Stimulated activated naive CD4-positive, alpha-beta T cell treated with Interleukin-2 at 50 U/mL for 16 hours (primary cell): ENCODE data around the gene LUM.

Source experiments
- DNase-seq: peaks from one replicate; lab custom pipeline; 2025; lab: John Stamatoyannopoulos, UW

The LUM gene

GRCh38 chr12:91074154-91074709, 37.1 kb downstream of the LUM start:
- DNase-seq, result no peak

DNA sequence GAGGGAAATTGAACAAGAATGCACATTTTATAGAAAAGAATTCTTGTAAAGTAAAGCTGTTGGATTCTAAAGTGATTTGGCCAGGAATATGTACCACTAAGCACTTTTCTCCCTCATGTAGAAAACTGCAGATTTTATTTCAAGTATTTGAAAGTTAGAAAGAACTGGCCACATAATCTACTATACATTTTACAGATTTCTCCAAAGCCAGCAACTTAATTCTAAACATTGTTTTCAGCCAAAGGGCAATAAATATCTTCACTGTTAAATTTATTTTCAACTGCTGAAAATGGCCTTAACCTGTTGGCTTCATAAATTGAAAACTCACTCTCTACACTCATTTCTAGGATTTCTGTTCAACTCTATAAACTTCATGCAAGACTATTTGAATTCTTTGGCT, 37.9 kb downstream of the LUM start:
- no peak for DNase-seq

- no peak for DNase-seq
Measured at GRCh38 chr12:91072931-91073330, 38.4 kb downstream of the LUM start.

GRCh38 chr12:91070936-91071335, 40.4 kb downstream of the LUM start:
- no peak for DNase-seq

GRCh38 chr12:91065396-91065795, 45.9 kb downstream of the LUM start:
- DNase-seq, result no peak

DNA sequence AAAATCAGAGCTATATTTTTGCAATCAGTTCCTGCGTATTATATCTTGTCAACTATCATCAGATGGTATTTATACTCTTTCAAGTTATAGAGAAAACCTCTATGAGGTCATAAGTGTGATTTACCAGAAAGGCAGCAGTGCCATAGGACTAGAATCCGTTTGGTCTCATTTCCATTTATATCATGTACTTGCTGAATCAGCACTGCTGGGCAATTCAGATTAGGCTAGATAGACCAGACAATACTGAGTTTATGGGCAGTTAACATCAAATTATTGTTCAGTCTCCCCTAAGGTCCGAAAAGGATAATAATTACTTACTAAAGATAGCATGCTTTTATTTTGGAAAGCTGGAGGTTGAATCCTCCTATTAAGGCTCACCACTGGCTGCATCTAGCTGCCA, 46.7 kb downstream of the LUM start:
- no peak for DNase-seq

- no peak for DNase-seq
Measured at GRCh38 chr12:91061091-91061490, 50.2 kb downstream of the LUM start.

- no peak for DNase-seq
Measured at GRCh38 chr12:91059211-91059610, 52.1 kb downstream of the LUM start.

GRCh38 chr12:91058786-91059185, 52.5 kb downstream of the LUM start:
- no peak for DNase-seq

GRCh38 chr12:91057368-91058165, 53.7 kb downstream of the LUM start, which contains the start of gene KERA:
KERA (minus strand) TSS chr12:91058024; CDS start chr12:91056281, 1,743 bp downstream.
- DNase-seq, result no peak

DNA sequence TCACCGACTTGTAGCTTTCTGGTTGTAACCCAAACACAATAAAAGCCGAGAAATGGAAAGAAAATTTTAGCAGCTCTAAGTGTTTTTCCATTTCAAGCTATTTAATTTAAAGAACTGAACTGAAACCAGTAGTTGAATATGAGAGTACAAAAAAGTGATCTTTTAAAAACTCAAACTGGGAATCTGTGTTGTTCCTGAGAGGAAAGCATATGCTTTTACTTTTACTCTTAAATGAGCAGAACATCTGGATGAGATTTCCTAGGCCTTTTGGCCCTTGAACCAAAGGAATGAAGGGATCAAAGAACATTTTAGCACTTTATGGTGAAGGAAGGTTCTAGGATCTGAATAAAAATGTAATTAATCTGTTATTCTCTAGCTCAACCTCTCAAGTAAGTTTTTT, 54.8 kb downstream of the LUM start:
- DNase-seq, result no peak

DNA sequence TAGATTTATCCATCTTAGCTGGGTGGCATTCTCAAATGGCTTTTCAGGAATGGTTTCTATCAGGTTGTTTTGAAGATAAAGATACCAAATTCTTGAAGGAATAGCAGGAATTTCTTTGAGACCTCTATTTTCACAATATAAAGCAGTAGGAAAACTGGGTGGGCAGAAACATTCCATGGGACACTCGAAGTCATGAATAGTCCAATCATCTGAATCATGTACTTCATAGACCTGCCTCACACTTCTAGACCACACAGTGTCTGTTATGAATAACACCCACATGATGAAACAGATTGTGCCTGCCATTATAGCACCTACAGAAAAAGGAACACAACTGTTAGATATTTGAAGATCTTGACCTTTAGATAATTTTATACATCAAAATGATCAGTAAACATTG, 55.3 kb downstream of the LUM start:
- DNase-seq, result no peak

DNA sequence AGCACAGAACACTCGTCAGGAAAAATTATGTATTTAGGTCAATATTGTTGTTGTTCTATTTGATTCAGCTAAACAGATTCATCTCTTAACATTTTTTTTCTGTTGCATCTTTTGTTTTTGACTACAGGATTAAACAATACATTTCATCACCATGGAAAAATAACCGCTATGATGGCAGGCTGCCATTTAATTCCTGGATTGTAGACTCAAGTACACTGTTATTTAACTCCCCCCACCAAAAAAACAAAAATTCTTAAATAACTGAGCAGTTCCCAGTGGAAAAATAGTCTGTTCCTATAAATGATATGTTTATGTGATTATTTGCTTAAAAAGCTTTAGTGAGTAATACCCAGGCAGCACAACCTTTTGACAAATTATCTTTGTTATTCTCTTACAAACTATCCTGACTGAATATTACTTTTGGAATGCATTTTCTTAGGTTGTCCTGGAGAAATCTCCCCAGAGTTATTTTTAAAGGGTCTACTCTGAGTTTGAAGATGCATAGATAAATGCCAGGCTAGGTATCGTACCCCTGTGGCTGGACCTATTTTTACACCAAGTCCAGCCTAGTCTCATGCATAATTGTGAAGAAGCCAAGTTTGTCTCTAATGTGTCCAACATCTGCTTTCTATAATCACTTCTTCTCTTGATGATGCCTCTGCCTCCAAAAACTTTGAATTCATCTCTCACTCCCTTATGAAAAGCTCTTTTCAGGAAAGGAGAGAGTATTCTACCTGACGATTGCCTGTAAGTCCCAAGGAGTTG, 57.2 kb downstream of the LUM start:
- no peak for DNase-seq
